AG09309 (cell line): ENCODE measurements around the gene KIF17.

Experiments used
- DNase-seq: peaks from one replicate; pipeline ENCODE4 v3.0.0-alpha.2; 2010; ENCODE audit warnings: low read depth
- H3K4me3 ChIP-seq: 2 replicates; pipeline ENCODE4 v1.5.1; 2011; ENCODE audit warnings: mild to moderate bottlenecking, low read depth, low read length, moderate library complexity; ENCODE audit not compliant: control insufficient read depth
- CTCF ChIP-seq: IDR thresholded peaks from 2 replicates; pipeline ENCODE4 v1.5.1; 2011; ENCODE audit warnings: mild to moderate bottlenecking, low read depth, low read length, inconsistent platforms; ENCODE audit not compliant: insufficient read depth, control insufficient read depth; ENCODE audit errors: missing control alignments

KIF17 gene

GRCh38 chr1:20740781-20741180 lies 23.0 kb upstream of the KIF17 start:
- no peak for DNase-seq

GRCh38 chr1:20739225-20739624 lies 21.4 kb upstream of the KIF17 start:
- no peak for TF ChIP-seq CTCF
- peak; percentile 44 for DNase-seq
- no peak overlapping the region for H3K4me3 ChIP-seq

More at GRCh38 chr1:20740781-20741180, 23.0 kb upstream of the KIF17 start:
- no peak for TF ChIP-seq CTCF
- H3K4me3 ChIP-seq: no peak overlapping the region

GRCh38 chr1:20735581-20736111 lies 17.8 kb upstream of the KIF17 start:
- no peak overlapping the region for H3K4me3 ChIP-seq
- DNase-seq: no peak
- no peak for TF ChIP-seq CTCF

GRCh38 chr1:20733360-20733975 lies 15.7 kb upstream of the KIF17 start:
- H3K4me3 ChIP-seq: no peak overlapping the region
- TF ChIP-seq CTCF: no peak
- no peak for DNase-seq

GRCh38 chr1:20732588-20733359 lies 15.0 kb upstream of the KIF17 start, which contains the start of gene SH2D5:
Gene SH2D5 (minus strand): TSS chr1:20732703. CDS start chr1:20728044, 4,659 bp downstream.
- DNase-seq: peak; percentile 83
- TF ChIP-seq CTCF: peak; percentile 17
- peak within 1 kb of the TSS; percentile 61 for H3K4me3 ChIP-seq

- H3K4me3 ChIP-seq: peak overlapping the region; percentile 61
- TF ChIP-seq CTCF: no peak
- DNase-seq: no peak
These were observed 14.3 kb upstream of the KIF17 start for GRCh38 chr1:20732071-20732587.
